HepG2 (cell line): ENCODE data around the gene PDZD2. TPM values are rescaled to one million over a fixed set of nuclear protein-coding genes. Genes with fewer than 3 reads are reported as not detected.

Source experiments
- ATAC-seq: fragments of 200-7000 bp; cut with Tn5 transposase; 3 replicates; pipeline ENCODE4 v1.9.1; 2020; ENCODE audit warnings: mild to moderate bottlenecking, moderate library complexity
- BruUV-seq: library from RNA; stranded (reverse); fragments of 400-500 nt; replicated peaks from 2 replicates; lab custom pipeline; 2021; lab: Mats Ljungman, UMichigan
- CTCF ChIA-PET: fragments of 300-600 bp; formaldehyde crosslinking; extraction: SDS; loops from one replicate; lab custom pipeline; 2021; ENCODE audit warnings: low total read pairs, inconsistent platforms, low intra/inter-chr PET ratio; lab: Yijun Ruan, JAX
- POLR2A ChIA-PET: fragments of 350-600 bp; sonication (Branson Sonifier 250); formaldehyde crosslinking; loops from one replicate; lab custom pipeline; 2020; ENCODE audit warnings: antibody characterized with exemption, inconsistent platforms; lab: Yijun Ruan, JAX
- DNase-seq: peaks from one replicate; pipeline ENCODE4 v3.0.0-alpha.2; 2015; ENCODE audit warnings: low spot score
- FAIRE-seq: peaks from 3 replicates; lab custom pipeline; 2011; peaks lifted over from hg19 to GRCh38; lab: Jason Lieb, UNC
- H2AFZ ChIP-seq: one replicate; pipeline ENCODE4 v1.6.1; 2011; ENCODE audit warnings: low read length, inconsistent platforms
- H3K27ac ChIP-seq: fragments of 300-600 bp; 3 replicates; pipeline ENCODE4 v1.8.0; 2011; ENCODE audit warnings: mixed run types, mild to moderate bottlenecking, mixed read lengths, low read length, inconsistent platforms; ENCODE audit not compliant: insufficient read depth; ENCODE audit errors: extremely low read length
- H3K27me3 ChIP-seq, 2 experiments: fragments of 200-600 bp in 1 of 2; 2 replicates in 1 of 2; 3 replicates in 1 of 2; pipeline versions ENCODE4 v1.6.0 to v1.8.0; 2011; ENCODE audit warnings: low read length in 2 of 2, mild to moderate bottlenecking in 2 of 2, moderate library complexity in 2 of 2, inconsistent platforms in 1 of 2; ENCODE audit not compliant: insufficient read depth in 2 of 2, control insufficient read depth in 1 of 2
- H3K36me3 ChIP-seq, 2 experiments: fragments of 200-600 bp in 1 of 2; replicated peaks in 1 of 2; 2 replicates in 1 of 2; 3 replicates in 1 of 2; pipeline versions ENCODE4 v1.5.1 to v1.8.0; 2011; ENCODE audit warnings: low read length in 2 of 2, inconsistent platforms in 1 of 2; ENCODE audit not compliant: insufficient read depth in 2 of 2, control insufficient read depth in 1 of 2
- H3K4me1 ChIP-seq: 2 replicates; pipeline ENCODE4 v1.5.1; 2012; ENCODE audit warnings: low read length, inconsistent platforms; ENCODE audit not compliant: insufficient read depth
- H3K4me2 ChIP-seq: 2 replicates; pipeline ENCODE4 v1.6.0; 2011; ENCODE audit warnings: low read depth, low read length, inconsistent platforms
- H3K4me3 ChIP-seq, 3 experiments: fragments of 200-600 bp in 1 of 3; sonication (generic), shearing (Covaris generic) in 1 of 3; replicated peaks in 1 of 3; 2 replicates each; pipeline ENCODE4 v1.5.1; 2011 to 2016; ENCODE audit warnings: low read length in 3 of 3, inconsistent platforms in 2 of 3, low read depth in 2 of 3, mild to moderate bottlenecking in 2 of 3, control low read depth in 1 of 3, mixed read lengths in 1 of 3; ENCODE audit not compliant: insufficient read depth in 1 of 3
- H3K79me2 ChIP-seq: one replicate; pipeline ENCODE4 v1.6.1; 2011; ENCODE audit warnings: low read length, inconsistent platforms; ENCODE audit not compliant: insufficient read depth
- H3K9ac ChIP-seq: 2 replicates; pipeline ENCODE4 v1.6.0; 2011; ENCODE audit warnings: mild to moderate bottlenecking, low read depth, low read length, inconsistent platforms; ENCODE audit not compliant: insufficient read depth
- H3K9me3 ChIP-seq: 2 replicates; pipeline ENCODE4 v1.5.1; 2012; ENCODE audit warnings: mild to moderate bottlenecking, low read length
- H4K20me1 ChIP-seq: 2 replicates; pipeline ENCODE4 v1.6.0; 2011; ENCODE audit warnings: inconsistent platforms, mild to moderate bottlenecking, low read length, moderate library complexity; ENCODE audit not compliant: insufficient read depth
- FOSL2 ChIP-seq: sonication (generic); formaldehyde crosslinking; IDR thresholded peaks from 2 replicates; pipeline ENCODE4 v1.4.0; 2020; ENCODE audit warnings: missing genetic modification reagents
- TRAFD1 ChIP-seq: sonication (generic); formaldehyde crosslinking; IDR thresholded peaks from 2 replicates; pipeline ENCODE4 v1.5.1; 2020; ENCODE audit warnings: missing genetic modification reagents, mild to moderate bottlenecking, borderline replicate concordance
- ZKSCAN5 ChIP-seq: sonication (generic); formaldehyde crosslinking; IDR thresholded peaks from 2 replicates; pipeline ENCODE4 v1.5.1; 2020; ENCODE audit warnings: mild to moderate bottlenecking, missing genetic modification reagents
- ZNF10 ChIP-seq: sonication (generic); formaldehyde crosslinking; IDR thresholded peaks from 2 replicates; pipeline ENCODE4 v1.4.0; 2020; ENCODE audit warnings: mild to moderate bottlenecking, low read depth, missing genetic modification reagents, borderline replicate concordance
- ZNF431 ChIP-seq: sonication (generic); formaldehyde crosslinking; IDR thresholded peaks from 2 replicates; pipeline ENCODE4 v1.9.0; 2022; ENCODE audit warnings: missing genetic modification reagents, low read depth, mild to moderate bottlenecking, borderline replicate concordance
- ZNF703 ChIP-seq: sonication (generic); formaldehyde crosslinking; IDR thresholded peaks from 2 replicates; pipeline ENCODE4 v1.5.1; 2020; ENCODE audit warnings: missing genetic modification reagents, mild to moderate bottlenecking, moderate library complexity, borderline replicate concordance
- WGBS: methylation state at CpG from one replicate; pipeline ENCODE4 v1.1.6; 2017; ENCODE audit warnings: low lambda C conversion rate; 5-methylcytosine and 5-hydroxymethylcytosine counted together
- in situ Hi-C: cut with HindIII; loops from 2 replicates; pipeline ENCODE4 v1.10.0; 2017; ENCODE audit warnings: low pct_unique_long_range_greater_than_20kb; ENCODE audit not compliant: extremely low pct_ligation_motif_present
- intact Hi-C: fragments of 100-400 bp; cut with micrococcal nuclease; formaldehyde crosslinking; loops from one replicate; pipeline ENCODE4 v1.10.0; 2022; ENCODE audit not compliant: unreplicated experiment
- polyA plus RNA-seq, 8 experiments: library from polyadenylated mRNA; depleted of rRNA in 3 of 8; stranded (reverse) in 7 of 8; unstranded in 1 of 8; fragments of >200 nt; fragmentation: Illumina TruSeq in 4 of 8; extraction: Trizol in 4 of 8; gene quantifications; 2 replicates each; pipeline versions ENCODE4 v1.2.1 to v1.2.3, GENCODE V29; 2011 to 2016; ENCODE audit warnings: low read depth in 4 of 8, missing spikeins in 1 of 8, mixed read lengths in 1 of 8; ENCODE audit not compliant: insufficient read depth in 1 of 8
- total RNA-seq, 5 experiments: library from RNA; depleted of rRNA; stranded (reverse); fragments of >200 nt; fragmentation: Illumina TruSeq; extraction: Trizol; gene quantifications; 2 replicates each; pipeline ENCODE4 v1.2.3, GENCODE V29; 2016; ENCODE audit warnings: low read depth in 1 of 5
- TF ChIP-seq, protein P1 (sequence below): sonication (generic); formaldehyde crosslinking; IDR thresholded peaks from 2 replicates; pipeline ENCODE4 v1.5.0; 2020; ENCODE audit warnings: missing genetic modification reagents

PDZD2 gene
- total and polyA plus RNA-seq, 2 of the 13 experiments (the other 11 are each of a cell fraction or from before 2014, with no cell fraction given), result 0.04 TPM; not detected in 1

DNA sequence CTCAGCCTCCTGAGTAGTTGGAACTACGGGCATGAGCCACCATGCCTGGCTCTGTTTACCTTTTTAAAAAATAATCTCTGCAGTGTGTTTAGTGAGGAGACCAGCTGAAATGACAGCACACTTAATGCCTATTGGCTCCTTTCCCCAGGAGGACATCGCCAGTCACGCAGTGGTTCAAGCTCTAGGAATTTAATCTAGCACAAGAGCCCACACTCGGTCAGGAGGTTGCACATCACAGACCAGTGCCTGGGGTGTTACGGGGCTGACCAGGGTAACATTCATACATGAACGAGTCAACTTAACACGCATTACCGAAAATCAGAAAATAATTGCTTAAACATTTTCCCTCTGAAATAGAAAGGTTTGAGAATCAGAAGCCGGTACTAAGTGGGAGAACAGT is 318.2 kb downstream of the PDZD2 start (continued):
- no peak for TF ChIP-seq TRAFD1 (CRISPR knock-in tag)

DNA sequence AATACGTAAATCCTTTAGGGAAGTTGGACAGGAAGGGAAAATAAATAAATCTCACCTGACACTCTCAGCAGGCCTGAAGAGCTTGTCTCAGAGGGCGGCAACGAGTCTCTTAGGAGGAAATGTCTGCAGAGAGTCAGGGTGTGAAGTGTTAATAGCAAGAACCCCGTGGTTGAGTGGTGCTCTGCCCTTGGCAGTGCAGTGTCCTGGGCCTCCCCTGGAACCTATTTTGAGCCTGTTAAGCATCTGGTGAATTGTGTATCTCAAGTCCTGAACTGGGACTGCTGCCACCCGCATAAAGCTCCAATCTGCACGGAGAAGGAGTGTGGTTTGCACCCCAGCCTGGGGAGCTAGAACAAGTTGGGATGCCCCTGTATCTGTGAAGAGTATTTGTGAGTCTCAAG is 323.4 kb downstream of the PDZD2 start:
- Histone ChIP-seq H3K36me3 (no peaks in the 10 kb centered on the region), H3K9me3 (no peaks in the 10 kb centered on the region), H3K4me2 (0 out of 2 replicates have a peak overlapping the region, but pooled peaks have one; percentile 43), H3K4me3 (no peak overlapping the region), H4K20me1 (no peaks in the 10 kb centered on the region), H3K27ac (no peak overlapping the region), H3K4me1 (peaks cover 24% of the 10 kb centered on the region), H2AFZ (no peak overlapping the region), H3K9ac (no peak overlapping the region), H3K27me3 (peaks cover 0 to 17% of the 10 kb centered on the region in 2 experiments; a peak in 2 of 5 replicates), H3K79me2 (no peaks in the 10 kb centered on the region)
- no peak for DNase-seq
- ATAC-seq, result peak; percentile 28; the same call in 2 of the 3 replicates
- in situ Hi-C loops (no loop called here), intact Hi-C loops (no loop called here)
- 32% methylated on average over 4 of the region's 6 CpGs for WGBS
- TF ChIP-seq ZKSCAN5 (CRISPR knock-in tag), result no peak
- TF ChIP-seq ZNF10 (CRISPR knock-in tag), result no peak
- no peak for TF ChIP-seq ZNF703 (CRISPR knock-in tag)
- no peak for TF ChIP-seq ZNF431
- TF ChIP-seq FOSL2 (CRISPR knock-in tag), result no peak
- TF ChIP-seq, protein P1, sequence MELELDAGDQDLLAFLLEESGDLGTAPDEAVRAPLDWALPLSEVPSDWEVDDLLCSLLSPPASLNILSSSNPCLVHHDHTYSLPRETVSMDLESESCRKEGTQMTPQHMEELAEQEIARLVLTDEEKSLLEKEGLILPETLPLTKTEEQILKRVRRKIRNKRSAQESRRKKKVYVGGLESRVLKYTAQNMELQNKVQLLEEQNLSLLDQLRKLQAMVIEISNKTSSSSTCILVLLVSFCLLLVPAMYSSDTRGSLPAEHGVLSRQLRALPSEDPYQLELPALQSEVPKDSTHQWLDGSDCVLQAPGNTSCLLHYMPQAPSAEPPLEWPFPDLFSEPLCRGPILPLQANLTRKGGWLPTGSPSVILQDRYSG (CRISPR knock-in tag), result no peak
- CTCF ChIA-PET, result no interaction called here
- FAIRE-seq, result no peak
- POLR2A ChIA-PET, result no interaction called here
- BruUV-seq, result no TSS peak
